Gastrocnemius medialis (tissue), 4 donors: ENCODE measurements around the gene FAM9B.

Experiments used
- CTCF ChIP-seq, 5 experiments: fragments of 450-650 bp in 3 of 5; fragments of 200-600 bp in 2 of 5; sonication (generic) in 2 of 5; IDR thresholded peaks in 4 of 5; conservative IDR thresholded peaks in 1 of 5; 1 replicate in 4 of 5; 2 replicates in 1 of 5; pipeline ENCODE4 v1.5.1; 2016 to 2019; ENCODE audit warnings: antibody characterized with exemption in 5 of 5, mild to moderate bottlenecking in 3 of 5, moderate library complexity in 3 of 5
- POLR2A ChIP-seq, 2 donors: fragments of 450-650 bp; IDR thresholded peaks; one replicate each; pipeline ENCODE4 v1.6.1; 2017; ENCODE audit warnings: antibody characterized with exemption in 2 of 2, mild to moderate bottlenecking in 2 of 2, moderate library complexity in 2 of 2

- no peak for TF ChIP-seq POLR2A (IDR thresholded peaks at IDR 0.05)
- no peak for TF ChIP-seq CTCF (IDR thresholded peaks at IDR 0.05 in 4 of 5, conservative IDR thresholded peaks at IDR 0.05 in 1 of 5)
Observed at GRCh38 chrX:8980756-8981155, 53.2 kb downstream of the FAM9B start.
